ENCODE measurements around the gene MACROD2.

DNA sequence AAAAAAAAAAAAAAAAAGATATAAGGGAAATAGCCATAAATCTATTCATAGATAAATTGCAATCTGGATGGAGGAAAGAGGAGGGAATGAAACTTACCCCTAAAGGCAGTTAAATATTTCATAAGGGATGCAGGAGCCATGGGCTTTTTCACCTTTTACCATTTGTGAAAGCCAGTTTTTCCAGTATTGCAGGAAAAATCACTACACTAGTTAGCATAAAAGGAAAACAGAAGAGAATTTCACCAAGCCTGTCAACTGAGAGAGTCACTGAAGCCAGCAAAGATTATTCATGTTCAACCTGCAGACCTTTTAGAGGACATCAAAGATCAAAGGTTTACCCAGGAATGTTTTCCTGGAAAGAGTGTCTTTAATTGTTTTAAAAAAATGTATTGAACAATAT lies 1608.2 kb downstream of the MACROD2 start:
- TF ChIP-seq, protein P1, sequence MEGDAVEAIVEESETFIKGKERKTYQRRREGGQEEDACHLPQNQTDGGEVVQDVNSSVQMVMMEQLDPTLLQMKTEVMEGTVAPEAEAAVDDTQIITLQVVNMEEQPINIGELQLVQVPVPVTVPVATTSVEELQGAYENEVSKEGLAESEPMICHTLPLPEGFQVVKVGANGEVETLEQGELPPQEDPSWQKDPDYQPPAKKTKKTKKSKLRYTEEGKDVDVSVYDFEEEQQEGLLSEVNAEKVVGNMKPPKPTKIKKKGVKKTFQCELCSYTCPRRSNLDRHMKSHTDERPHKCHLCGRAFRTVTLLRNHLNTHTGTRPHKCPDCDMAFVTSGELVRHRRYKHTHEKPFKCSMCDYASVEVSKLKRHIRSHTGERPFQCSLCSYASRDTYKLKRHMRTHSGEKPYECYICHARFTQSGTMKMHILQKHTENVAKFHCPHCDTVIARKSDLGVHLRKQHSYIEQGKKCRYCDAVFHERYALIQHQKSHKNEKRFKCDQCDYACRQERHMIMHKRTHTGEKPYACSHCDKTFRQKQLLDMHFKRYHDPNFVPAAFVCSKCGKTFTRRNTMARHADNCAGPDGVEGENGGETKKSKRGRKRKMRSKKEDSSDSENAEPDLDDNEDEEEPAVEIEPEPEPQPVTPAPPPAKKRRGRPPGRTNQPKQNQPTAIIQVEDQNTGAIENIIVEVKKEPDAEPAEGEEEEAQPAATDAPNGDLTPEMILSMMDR (IDR thresholded peaks at IDR 0.05), result no peak
- no peak for TF ChIP-seq HDAC2 (IDR thresholded peaks at IDR 0.05)
- TF ChIP-seq SREBF2 (IDR thresholded peaks at IDR 0.05), result no peak
- TF ChIP-seq POLR2A (IDR thresholded peaks at IDR 0.05; ENCODE audit: low read length), result no peak
- no peak for TF ChIP-seq TP53 (CRISPR knock-in tag; IDR thresholded peaks at IDR 0.05)
- TF ChIP-seq CBX8 (IDR thresholded peaks at IDR 0.05), result no peak

Measured in A549 (cell line).